K562 (cell line): ENCODE data around the gene PDLIM7. TPM values are rescaled to one million over a fixed set of nuclear protein-coding genes. Genes with fewer than 3 reads are reported as not detected.

Source experiments
- ATAC-seq: fragments of 200-7000 bp; cut with Tn5 transposase; 3 replicates; pipeline ENCODE4 v1.9.1; 2020; ENCODE audit warnings: moderate library complexity
- BruUV-seq: library from RNA; stranded (reverse); fragments of 400-500 nt; replicated peaks from 2 replicates; lab custom pipeline; 2021; lab: Mats Ljungman, UMichigan
- CTCF ChIA-PET: fragments of 300-600 bp; formaldehyde crosslinking; extraction: SDS; loops from one replicate; lab custom pipeline; 2021; ENCODE audit warnings: low intra/inter-chr PET ratio; lab: Yijun Ruan, JAX
- POLR2A ChIA-PET: fragments of 300-600, 350-650 bp; sonication (Branson Sonifier 250); formaldehyde crosslinking; extraction: SDS; loops from one replicate; lab custom pipeline; 2021; ENCODE audit warnings: antibody characterized with exemption, inconsistent platforms; lab: Yijun Ruan, JAX
- DNase-seq, 4 experiments: peaks; one replicate each; pipeline versions ENCODE4 v3.0.0 to v3.0.0-alpha.2; 2011 to 2018; ENCODE audit warnings: low spot score in 3 of 4, mixed read lengths in 3 of 4; ENCODE audit errors: extremely low read depth in 1 of 4
- FAIRE-seq: peaks from 2 replicates; lab custom pipeline; 2011; peaks lifted over from hg19 to GRCh38; lab: Jason Lieb, UNC
- H2AFZ ChIP-seq: 2 replicates; pipeline ENCODE4 v1.6.0; 2011; ENCODE audit warnings: low read depth, low read length, control low read depth, inconsistent platforms
- H3K27ac ChIP-seq: fragments of 200-600 bp; 3 replicates; pipeline ENCODE4 v1.8.0; 2011; ENCODE audit warnings: low read depth, mild to moderate bottlenecking, control low read depth, inconsistent platforms, low read length, moderate library complexity, mixed read lengths; ENCODE audit errors: extremely low read depth
- H3K27me3 ChIP-seq, 2 experiments: fragments of 300-600 bp in 1 of 2; 2 replicates in 1 of 2; 3 replicates in 1 of 2; pipeline versions ENCODE4 v1.6.0 to v1.8.0; 2011; ENCODE audit warnings: inconsistent platforms in 2 of 2, low read length in 2 of 2, mild to moderate bottlenecking in 1 of 2, mixed read lengths in 1 of 2, moderate library complexity in 1 of 2; ENCODE audit not compliant: control insufficient read depth in 2 of 2, insufficient read depth in 2 of 2
- H3K36me3 ChIP-seq: fragments of 300-600 bp; 3 replicates; pipeline ENCODE4 v1.8.0; 2011; ENCODE audit warnings: mild to moderate bottlenecking, low read length, inconsistent platforms; ENCODE audit not compliant: control insufficient read depth, insufficient read depth
- H3K4me1 ChIP-seq, 2 experiments: fragments of 200-600 bp in 1 of 2; replicated peaks in 1 of 2; 2 replicates in 1 of 2; 3 replicates in 1 of 2; pipeline versions ENCODE4 v1.5.1 to v1.8.0; 2011; ENCODE audit warnings: inconsistent platforms in 2 of 2, low read length in 2 of 2, mild to moderate bottlenecking in 1 of 2, mixed read lengths in 1 of 2, moderate library complexity in 1 of 2; ENCODE audit not compliant: control insufficient read depth in 2 of 2, insufficient read depth in 2 of 2
- H3K4me2 ChIP-seq: 2 replicates; pipeline ENCODE4 v1.6.1; 2011; ENCODE audit warnings: low read length, control low read depth, inconsistent platforms, mixed read lengths; ENCODE audit not compliant: insufficient read depth
- H3K4me3 ChIP-seq: fragments of 200-600 bp; sonication (generic), shearing (Covaris generic); 2 replicates; pipeline ENCODE4 v1.5.1; 2016; ENCODE audit warnings: control low read depth, inconsistent platforms
- H3K79me2 ChIP-seq: fragments of 200-600 bp; 3 replicates; pipeline ENCODE4 v1.8.0; 2011; ENCODE audit warnings: low read length, inconsistent platforms; ENCODE audit not compliant: control insufficient read depth, insufficient read depth
- H3K9ac ChIP-seq, 2 experiments: 2 replicates each; pipeline versions ENCODE4 v1.6.0 to v1.6.1; 2011; ENCODE audit warnings: low read depth in 2 of 2, low read length in 2 of 2, control low read depth in 1 of 2, inconsistent platforms in 1 of 2, mild to moderate bottlenecking in 1 of 2, mixed read lengths in 1 of 2; ENCODE audit not compliant: insufficient read depth in 1 of 2
- H3K9me1 ChIP-seq: one replicate; pipeline ENCODE4 v1.6.0; 2011; ENCODE audit warnings: inconsistent platforms, mild to moderate bottlenecking, low read length, moderate library complexity; ENCODE audit not compliant: control insufficient read depth, insufficient read depth
- H3K9me3 ChIP-seq: replicated peaks from 2 replicates; pipeline ENCODE4 v1.5.1; 2011; ENCODE audit warnings: low read depth, low read length, inconsistent platforms; ENCODE audit not compliant: control insufficient read depth, insufficient read depth
- H4K20me1 ChIP-seq: replicated peaks from 2 replicates; pipeline ENCODE4 v1.6.1; 2011; ENCODE audit warnings: low read length, inconsistent platforms, mixed read lengths; ENCODE audit not compliant: control insufficient read depth, insufficient read depth
- ATF4 ChIP-seq: fragments of 450-650 bp; formaldehyde crosslinking; IDR thresholded peaks from 2 replicates; pipeline ENCODE4 v1.4.0; 2022; ENCODE audit warnings: mild to moderate bottlenecking, moderate library complexity
- CGGBP1 ChIP-seq: fragments of 250-450 bp; sonication (Bioruptor Pico); IDR thresholded peaks from 2 replicates; pipeline ENCODE4 v1.9.0; 2021; ENCODE audit warnings: mild to moderate bottlenecking
- ESRRA ChIP-seq: fragments of 450-650 bp; IDR thresholded peaks from 2 replicates; pipeline ENCODE4 v1.6.1; 2014; ENCODE audit warnings: low read depth, mild to moderate bottlenecking, moderate library complexity, borderline replicate concordance
- ETV6 ChIP-seq, 3 experiments: fragments of 150-350 bp in 1 of 3; sonication (generic) in 1 of 3; formaldehyde crosslinking in 1 of 3; IDR thresholded peaks; 2 replicates each; pipeline versions ENCODE4 v1.6.1 to v1.8.0; 2014 to 2022; ENCODE audit warnings: borderline replicate concordance in 2 of 3, low read depth in 2 of 3, antibody characterized with exemption in 1 of 3, low read length in 1 of 3, mild to moderate bottlenecking in 1 of 3, missing genetic modification reagents in 1 of 3
- FOXK1 ChIP-seq: sonication (generic); formaldehyde crosslinking; IDR thresholded peaks from 2 replicates; pipeline ENCODE4 v1.8.0; 2022; ENCODE audit warnings: missing genetic modification reagents, mild to moderate bottlenecking, borderline replicate concordance
- FOXP1 ChIP-seq: sonication (generic); formaldehyde crosslinking; IDR thresholded peaks from 2 replicates; pipeline ENCODE4 v1.8.0; 2022; ENCODE audit warnings: mild to moderate bottlenecking, missing genetic modification reagents
- GTF2E2 ChIP-seq: fragments of 200-800 bp; sonication (Bioruptor generic); IDR thresholded peaks from 2 replicates; pipeline ENCODE4 v1.6.1; 2016; ENCODE audit warnings: missing genetic modification characterization, missing compliant biosample characterization
- HMGXB4 ChIP-seq: sonication (generic); formaldehyde crosslinking; IDR thresholded peaks from 2 replicates; pipeline ENCODE4 v1.8.1; 2023; ENCODE audit warnings: mild to moderate bottlenecking, missing genetic modification reagents
- MTA3 ChIP-seq: fragments of 450-650 bp; formaldehyde crosslinking; IDR thresholded peaks from 2 replicates; pipeline ENCODE4 v1.6.1; 2017; ENCODE audit warnings: mild to moderate bottlenecking, borderline replicate concordance
- RBM17 ChIP-seq: fragments of 200-400 bp; formaldehyde crosslinking; IDR thresholded peaks from 2 replicates; pipeline ENCODE4 v1.6.1; 2017; ENCODE audit warnings: low read depth, mild to moderate bottlenecking, low read length, borderline replicate concordance
- TSHZ1 ChIP-seq: fragments of 250-450 bp; sonication (Bioruptor Pico); IDR thresholded peaks from 2 replicates; pipeline ENCODE4 v1.4.0; 2020; ENCODE audit warnings: mild to moderate bottlenecking, moderate library complexity
- ZNF121 ChIP-seq: sonication (generic); formaldehyde crosslinking; conservative IDR thresholded peaks from 2 replicates; pipeline ENCODE4 v1.8.0; 2022; ENCODE audit warnings: missing genetic modification reagents
- ZNF134 ChIP-seq: fragments of 250-450 bp; sonication (Bioruptor Pico); conservative IDR thresholded peaks from 2 replicates; pipeline ENCODE4 v1.4.0; 2020
- ZNF282 ChIP-seq: sonication (generic); formaldehyde crosslinking; IDR thresholded peaks from 2 replicates; pipeline ENCODE4 v1.8.1; 2023; ENCODE audit warnings: missing genetic modification reagents
- ZNF77 ChIP-seq: fragments of 250-450 bp; sonication (Bioruptor Pico); IDR thresholded peaks from 2 replicates; pipeline ENCODE4 v1.5.0; 2020
- WGBS: fragments of 100-300 bp; shearing (Covaris generic); methylation state at CpG from one replicate; pipeline ENCODE4 v1.1.6; 2016; ENCODE audit warnings: low coverage, mixed read lengths; ENCODE audit not compliant: insufficient coverage; ENCODE audit errors: missing lambda C conversion rate; 5-methylcytosine and 5-hydroxymethylcytosine counted together
- in situ Hi-C: fragments of 300-500 bp; cut with MboI; formaldehyde crosslinking; loops from 4 replicates; pipeline ENCODE4 v1.15.0; 2018; ENCODE audit warnings: inconsistent platforms, mixed read lengths
- intact Hi-C: fragments of 100-400 bp; cut with micrococcal nuclease; formaldehyde crosslinking; loops from 2 replicates; pipeline ENCODE4 v1.14.2; 2022
- polyA plus RNA-seq, 8 experiments: library from polyadenylated mRNA; depleted of rRNA in 4 of 8; stranded (reverse) in 5 of 8; unstranded in 3 of 8; fragments of >200 nt; fragmentation: Nextera tagmentation in 2 of 8; fragmentation: Illumina TruSeq in 1 of 8; extraction: Ambion mirVana in 2 of 8; extraction: Trizol in 1 of 8; gene quantifications; 2 replicates each; pipeline versions ENCODE4 v1.2.1 to v1.2.3, GENCODE V29; 2011 to 2014; ENCODE audit warnings: inconsistent platforms in 1 of 8, missing spikeins in 1 of 8
- total RNA-seq, 7 experiments: library from RNA; depleted of rRNA in 6 of 7; stranded (reverse); fragments of >200 nt in 6 of 7; fragmentation: Illumina TruSeq in 2 of 7; extraction: Trizol in 2 of 7; gene quantifications; 2 replicates each; pipeline versions ENCODE4 v1.2.1 to v1.2.3, GENCODE V29; 2011 to 2021; ENCODE audit warnings: low replicate concordance in 1 of 7

Gene PDLIM7
- total and polyA plus RNA-seq, 9 of the 15 experiments (the other 6 are each of a cell fraction or from before 2014, with no cell fraction given): 2.1 to 124 (median 32.6) TPM

GRCh38 chr5:177542816-177543465 lies 45.5 kb upstream of the PDLIM7 start:
- Histone ChIP-seq H3K4me2 (no peak overlapping the region), H3K4me1 (peaks cover 0 to 9% of the 10 kb centered on the region in 2 experiments; a peak in 4 of 5 replicates), H4K20me1 (peaks cover 8% of the 10 kb centered on the region; the same call in 1 of the 2 replicates), H3K4me3 (no peak overlapping the region), H3K27me3 (no peaks in the 10 kb centered on the region), H3K36me3 (peaks cover 67% of the 10 kb centered on the region; the same call in 2 of the 3 replicates), H3K9me3 (no peaks in the 10 kb centered on the region), H3K9me1 (no peaks in the 10 kb centered on the region), H3K79me2 (peaks cover 44% of the 10 kb centered on the region), H3K9ac (no peak overlapping the region), H2AFZ (no peak overlapping the region), H3K27ac (no peak overlapping the region)
- ChIA-PET POLR2A (interaction anchor here (0.7 to 4.3 kb wide), 5 partner anchors 8 to 33 kb away, joined by 3 to 28 read pairs (median 3); no protein-coding TSS in a partner anchor), CTCF (no interaction called here)
- ATAC-seq (no peak), FAIRE-seq (no peak), DNase-seq (no peak)
- intact Hi-C loops (no loop called here), in situ Hi-C loops (no loop called here)
- TF ChIP-seq CGGBP1 (CRISPR knock-in tag) (no peak), GTF2E2 (tag) (no peak), FOXK1 (CRISPR knock-in tag) (no peak), MTA3 (no peak), ZNF134 (CRISPR knock-in tag) (no peak), ETV6 (IDR thresholded peaks at IDR 0.05; ENCODE audit: borderline replicate concordance in 1 of 2, low read depth in 2 of 2, low read length in 1 of 2) (no peak), ETV6 (CRISPR knock-in tag; IDR thresholded peaks at IDR 0.05; ENCODE audit: borderline replicate concordance) (no peak), TSHZ1 (CRISPR knock-in tag) (no peak), ZNF121 (CRISPR knock-in tag) (no peak), ZNF282 (no peak), FOXP1 (no peak), ATF4 (CRISPR knock-in tag) (no peak), ZNF77 (CRISPR knock-in tag) (no peak), HMGXB4 (no peak), ESRRA (no peak), RBM17 (no peak)
- 91% methylated on average over 4 of the region's 4 CpGs for WGBS
- no TSS peak for BruUV-seq
